A673 (cell line): ENCODE results near the gene PIGK.

Source experiments
- EZH2 ChIP-seq: fragments of 200-600 bp; sonication (generic); IDR thresholded peaks from 2 replicates; pipeline ENCODE4 v1.6.1; 2017; ENCODE audit warnings: borderline replicate concordance, low read depth, mild to moderate bottlenecking, mixed read lengths, antibody characterized with exemption, low read length; ENCODE audit not compliant: poor library complexity, severe bottlenecking
- TF ChIP-seq, protein P1 (sequence below): fragments of 300-800, 200-600 bp; sonication (generic); conservative IDR thresholded peaks from 2 replicates; pipeline ENCODE4 v1.5.1; 2017; ENCODE audit warnings: low read depth, mild to moderate bottlenecking, antibody characterized with exemption, low read length, moderate library complexity, mixed read lengths

GRCh38 chr1:77044133-77044849 is 174.9 kb downstream of the PIGK start:
- TF ChIP-seq, protein P1, sequence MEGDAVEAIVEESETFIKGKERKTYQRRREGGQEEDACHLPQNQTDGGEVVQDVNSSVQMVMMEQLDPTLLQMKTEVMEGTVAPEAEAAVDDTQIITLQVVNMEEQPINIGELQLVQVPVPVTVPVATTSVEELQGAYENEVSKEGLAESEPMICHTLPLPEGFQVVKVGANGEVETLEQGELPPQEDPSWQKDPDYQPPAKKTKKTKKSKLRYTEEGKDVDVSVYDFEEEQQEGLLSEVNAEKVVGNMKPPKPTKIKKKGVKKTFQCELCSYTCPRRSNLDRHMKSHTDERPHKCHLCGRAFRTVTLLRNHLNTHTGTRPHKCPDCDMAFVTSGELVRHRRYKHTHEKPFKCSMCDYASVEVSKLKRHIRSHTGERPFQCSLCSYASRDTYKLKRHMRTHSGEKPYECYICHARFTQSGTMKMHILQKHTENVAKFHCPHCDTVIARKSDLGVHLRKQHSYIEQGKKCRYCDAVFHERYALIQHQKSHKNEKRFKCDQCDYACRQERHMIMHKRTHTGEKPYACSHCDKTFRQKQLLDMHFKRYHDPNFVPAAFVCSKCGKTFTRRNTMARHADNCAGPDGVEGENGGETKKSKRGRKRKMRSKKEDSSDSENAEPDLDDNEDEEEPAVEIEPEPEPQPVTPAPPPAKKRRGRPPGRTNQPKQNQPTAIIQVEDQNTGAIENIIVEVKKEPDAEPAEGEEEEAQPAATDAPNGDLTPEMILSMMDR, result no peak
- TF ChIP-seq EZH2, result no peak
